ENCODE measurements around the gene CHRM5. TPM values are rescaled to one million over a fixed set of nuclear protein-coding genes. Genes with fewer than 3 reads are reported as not detected.

The CHRM5 gene
- total RNA-seq, 1 experiment from 2014 or later, result not detected

- no peaks in the 10 kb centered on the region for H3K36me3 ChIP-seq (ENCODE audit: control insufficient read depth, insufficient read depth, low read length)
- in situ Hi-C loops (cut with HindIII; ENCODE audit: low pct_unique_long_range_greater_than_20kb, low sequenced_read_pairs) (no loop called here), intact Hi-C loops (cut with micrococcal nuclease; ENCODE audit: unreplicated experiment) (no loop called here)
- H3K4me3 ChIP-seq (ENCODE audit: low read depth in 2 of 2, low read length in 2 of 2), result no peak overlapping the region
- ChIA-PET POLR2A (no interaction called here), CTCF (interaction anchor here (0.6 kb wide), 1 partner anchor 51 kb away, joined by 5 read pairs; no protein-coding TSS in a partner anchor)
- H3K27me3 ChIP-seq (ENCODE audit: control insufficient read depth, insufficient read depth, low read length), result no peaks in the 10 kb centered on the region
- no peak overlapping the region for H3K27ac ChIP-seq (ENCODE audit: low read length)
- ATAC-seq (no peak), DNase-seq (ENCODE audit: low read depth, low spot score) (no peak)
- no TSS peak for BruUV-seq (replicated peaks)
- H3K4me1 ChIP-seq (ENCODE audit: control insufficient read depth, insufficient read depth, low read length), result no peaks in the 10 kb centered on the region; the same call in 1 of the 2 replicates
- TF ChIP-seq SIN3A (IDR thresholded peaks at IDR 0.05; ENCODE audit: borderline replicate concordance, insufficient read depth, low read depth, low read length), result no peak
- TF ChIP-seq TCF7L2 (IDR thresholded peaks at IDR 0.05; ENCODE audit: low read depth, low read length), result no peak
- TF ChIP-seq CTCF (IDR thresholded peaks at IDR 0.05), result no peak
- TF ChIP-seq POLR2AphosphoS5 (IDR thresholded peaks at IDR 0.05; ENCODE audit: low read depth, low read length), result no peak
- TF ChIP-seq REST (IDR thresholded peaks at IDR 0.05; ENCODE audit: insufficient read depth in 1 of 2, low read depth in 2 of 2, low read length in 1 of 2), result no peak
- H3K9me3 ChIP-seq (ENCODE audit: control insufficient read depth, insufficient read depth, low read depth, low read length), result no peaks in the 10 kb centered on the region
Measured at GRCh38 chr15:33968821-33969220, 524 bp downstream of the CHRM5 start.

GRCh38 chr15:33971811-33972210 is 3.5 kb downstream of the CHRM5 start:
- no peak for TF ChIP-seq POLR2AphosphoS5 (IDR thresholded peaks at IDR 0.05; ENCODE audit: low read depth, low read length)
- TF ChIP-seq REST (IDR thresholded peaks at IDR 0.05; ENCODE audit: insufficient read depth in 1 of 2, low read depth in 2 of 2, low read length in 1 of 2), result no peak
- TF ChIP-seq CTCF (IDR thresholded peaks at IDR 0.05), result no peak
- no peak for TF ChIP-seq TCF7L2 (IDR thresholded peaks at IDR 0.05; ENCODE audit: low read depth, low read length)
- no peak for TF ChIP-seq SIN3A (IDR thresholded peaks at IDR 0.05; ENCODE audit: borderline replicate concordance, insufficient read depth, low read depth, low read length)
- BruUV-seq (replicated peaks), result no TSS peak
- POLR2A ChIA-PET, result no interaction called here
- H3K4me1 ChIP-seq (ENCODE audit: control insufficient read depth, insufficient read depth, low read length), result no peaks in the 10 kb centered on the region; the same call in 1 of the 2 replicates
- no peaks in the 10 kb centered on the region for H3K27me3 ChIP-seq (ENCODE audit: control insufficient read depth, insufficient read depth, low read length)
- no peak for DNase-seq (ENCODE audit: low read depth, low spot score)
- no peak for ATAC-seq
- no peak overlapping the region for H3K27ac ChIP-seq (ENCODE audit: low read length)
- H3K9me3 ChIP-seq (ENCODE audit: control insufficient read depth, insufficient read depth, low read depth, low read length), result no peaks in the 10 kb centered on the region
- CTCF ChIA-PET, result no interaction called here
- in situ Hi-C loops (cut with HindIII; ENCODE audit: low pct_unique_long_range_greater_than_20kb, low sequenced_read_pairs), result no loop called here
- no peak overlapping the region for H3K4me3 ChIP-seq (ENCODE audit: low read depth in 2 of 2, low read length in 2 of 2)
- intact Hi-C loops (cut with micrococcal nuclease; ENCODE audit: unreplicated experiment), result loop anchor here (5.0 kb wide), 1 partner anchor 235 kb away; no protein-coding TSS in a partner anchor
- H3K36me3 ChIP-seq (ENCODE audit: control insufficient read depth, insufficient read depth, low read length), result no peaks in the 10 kb centered on the region
